ENCODE measurements around the gene ADAMTSL2. TPM values are rescaled to one million over a fixed set of nuclear protein-coding genes. Genes with fewer than 3 reads are reported as not detected.

The ADAMTSL2 gene
- total RNA-seq, 3 donors from 2014 or later: 1.3 to 2.7 (median 1.5) TPM

DNA sequence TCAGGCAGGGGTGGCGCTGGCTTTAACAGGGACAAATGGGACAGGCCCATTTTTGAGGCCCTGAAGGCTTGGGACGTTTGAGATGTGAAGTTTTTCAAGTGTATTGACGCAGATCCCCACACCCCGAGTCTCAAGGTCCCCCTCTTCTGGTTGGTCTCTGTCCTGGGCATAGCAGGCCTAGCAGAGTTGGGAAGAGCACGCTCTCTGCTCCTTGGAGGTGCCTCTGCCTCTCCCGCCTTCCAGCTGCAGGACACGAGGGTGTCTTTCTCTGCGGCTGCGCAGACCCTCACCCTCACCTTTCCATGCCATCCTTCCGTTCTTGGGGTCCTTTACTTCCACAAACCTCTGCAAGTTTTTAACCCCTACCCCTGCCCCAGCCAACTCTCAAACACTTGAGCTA lies 18.6 kb downstream of the ADAMTSL2 start:
- no peak overlapping the region for H3K4me3 ChIP-seq
- no peak for ATAC-seq
- no peak for TF ChIP-seq CTCF (IDR thresholded peaks at IDR 0.05)
- H3K36me3 ChIP-seq (ENCODE audit: low read depth): no peaks in the 10 kb centered on the region
- H3K9me3 ChIP-seq: no peaks in the 10 kb centered on the region
- intact Hi-C loops (cut with DNase I, micrococcal nuclease): no loop called here
- DNase-seq: no peak
- H3K4me1 ChIP-seq (ENCODE audit: low read depth): peaks cover 5% of the 10 kb centered on the region

- H3K4me3 ChIP-seq: no peak overlapping the region
- intact Hi-C loops (cut with DNase I, micrococcal nuclease): no loop called here
- H3K4me1 ChIP-seq (ENCODE audit: low read depth): peaks cover 5% of the 10 kb centered on the region
- H3K36me3 ChIP-seq (ENCODE audit: low read depth): no peaks in the 10 kb centered on the region
- ATAC-seq: no peak
- no peaks in the 10 kb centered on the region for H3K9me3 ChIP-seq
- TF ChIP-seq CTCF (IDR thresholded peaks at IDR 0.05): no peak
- DNase-seq: no peak
Observed at GRCh38 chr9:133553973-133554713, 19.6 kb downstream of the ADAMTSL2 start.

DNA sequence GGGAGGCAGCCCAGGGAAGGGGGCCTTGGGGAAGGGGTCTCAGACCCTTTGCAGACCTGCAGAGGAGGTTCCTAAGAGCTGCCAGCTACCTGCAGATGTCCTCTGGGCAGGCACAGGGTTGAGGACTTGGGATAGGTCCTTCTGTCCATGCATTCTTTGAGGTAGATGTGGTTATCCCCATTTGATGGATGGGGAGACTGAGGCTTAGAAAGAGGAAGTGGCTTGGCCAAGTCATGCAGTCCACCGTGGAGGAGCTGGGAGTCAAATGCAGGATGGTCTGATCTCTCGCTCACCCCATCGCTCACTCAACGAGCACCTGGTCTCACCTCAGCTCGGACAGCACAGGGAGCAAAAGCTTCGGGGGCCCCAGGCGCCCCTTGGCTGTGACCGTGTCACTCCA lies 20.2 kb downstream of the ADAMTSL2 start:
- Histone ChIP-seq H3K4me1 (ENCODE audit: low read depth) (peaks cover 5% of the 10 kb centered on the region), H3K4me3 (no peak overlapping the region), H3K9me3 (no peaks in the 10 kb centered on the region), H3K36me3 (ENCODE audit: low read depth) (no peaks in the 10 kb centered on the region)
- DNase-seq (no peak), ATAC-seq (no peak)
- intact Hi-C loops (cut with DNase I, micrococcal nuclease): no loop called here
- TF ChIP-seq CTCF (IDR thresholded peaks at IDR 0.05): no peak

GRCh38 chr9:133556354-133556753 lies 21.9 kb downstream of the ADAMTSL2 start:
- no peak for TF ChIP-seq CTCF (IDR thresholded peaks at IDR 0.05)
- intact Hi-C loops (cut with DNase I, micrococcal nuclease): no loop called here
- Histone ChIP-seq H3K36me3 (ENCODE audit: low read depth) (no peaks in the 10 kb centered on the region), H3K4me1 (ENCODE audit: low read depth) (peaks cover 5% of the 10 kb centered on the region), H3K4me3 (no peak overlapping the region), H3K9me3 (no peaks in the 10 kb centered on the region)
- no peak for DNase-seq
- peak; percentile 9 for ATAC-seq

DNA sequence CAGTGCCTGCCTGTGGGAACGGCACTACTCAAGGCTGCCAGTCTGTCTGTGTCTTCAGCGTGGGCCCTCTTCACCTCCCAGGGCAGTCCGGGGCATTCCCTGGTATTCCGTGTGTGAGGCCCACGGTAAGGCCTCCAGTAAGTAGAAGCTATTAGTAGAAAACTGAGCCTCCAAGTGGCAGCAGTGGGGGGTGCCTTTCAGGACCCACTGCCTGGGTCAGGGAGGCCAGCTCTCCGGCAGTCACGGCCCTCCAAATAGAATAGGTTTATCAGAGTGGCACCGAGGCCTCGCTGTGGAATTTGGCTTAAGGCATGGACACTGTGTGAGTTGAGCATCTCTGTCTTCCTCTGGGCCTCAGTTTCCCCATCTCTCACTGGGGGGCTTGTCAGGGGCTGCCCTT lies 23.1 kb downstream of the ADAMTSL2 start:
- H3K9me3 ChIP-seq: no peaks in the 10 kb centered on the region
- intact Hi-C loops (cut with DNase I, micrococcal nuclease): no loop called here
- H3K36me3 ChIP-seq (ENCODE audit: low read depth): no peaks in the 10 kb centered on the region
- no peak for ATAC-seq
- DNase-seq: no peak
- peaks cover 5% of the 10 kb centered on the region for H3K4me1 ChIP-seq (ENCODE audit: low read depth)
- no peak for TF ChIP-seq CTCF (IDR thresholded peaks at IDR 0.05)
- H3K4me3 ChIP-seq: no peak overlapping the region
